SK-N-MC (cell line): ENCODE results near the gene SLC7A5.
"Not testable (repeated sequence)": the region's sequence is repeated elsewhere in the genome, so short reads cannot be mapped to it uniquely, and the experiment has no call there.

Source experiments
- FOXP2 ChIP-seq: optimal IDR thresholded peaks from 2 replicates; pipeline ENCODE3; 2011; ENCODE audit warnings: mild to moderate bottlenecking, moderate library complexity; ENCODE audit not compliant: insufficient read depth; ENCODE audit errors: extremely low read length, control extremely low read depth
- POLR2AphosphoS5 ChIP-seq: IDR thresholded peaks from 2 replicates; pipeline ENCODE4 v1.6.1; 2012; ENCODE audit warnings: mild to moderate bottlenecking, low read depth, low read length, borderline replicate concordance

- TF ChIP-seq POLR2AphosphoS5, FOXP2: not testable (repeated sequence)
Measured at GRCh38 chr16:87896176-87896890, 27.0 kb upstream of the SLC7A5 start.
